GM12872 (cell line): ENCODE results near the gene REEP5.

Experiments
- TF ChIP-seq, protein P1 (sequence below): IDR thresholded peaks from 3 replicates; pipeline ENCODE4 v1.5.1; 2011; ENCODE audit warnings: low read depth, mild to moderate bottlenecking, low read length, moderate library complexity; ENCODE audit not compliant: insufficient read depth

REEP5 gene

DNA sequence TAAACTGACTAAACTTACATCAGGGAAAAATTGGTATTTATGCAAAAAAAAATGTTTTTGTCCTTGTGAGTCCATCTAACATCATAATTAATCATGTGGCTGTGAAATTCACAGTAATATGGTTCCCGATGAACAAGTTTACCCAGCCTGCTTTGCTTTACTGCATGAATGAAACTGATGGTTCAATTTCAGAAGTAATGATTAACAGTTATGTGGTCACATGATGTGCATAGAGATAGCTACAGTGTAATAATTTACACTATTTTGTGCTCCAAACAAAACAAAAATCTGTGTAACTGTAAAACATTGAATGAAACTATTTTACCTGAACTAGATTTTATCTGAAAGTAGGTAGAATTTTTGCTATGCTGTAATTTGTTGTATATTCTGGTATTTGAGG is 77.5 kb downstream of the REEP5 start:
- TF ChIP-seq, protein P1, sequence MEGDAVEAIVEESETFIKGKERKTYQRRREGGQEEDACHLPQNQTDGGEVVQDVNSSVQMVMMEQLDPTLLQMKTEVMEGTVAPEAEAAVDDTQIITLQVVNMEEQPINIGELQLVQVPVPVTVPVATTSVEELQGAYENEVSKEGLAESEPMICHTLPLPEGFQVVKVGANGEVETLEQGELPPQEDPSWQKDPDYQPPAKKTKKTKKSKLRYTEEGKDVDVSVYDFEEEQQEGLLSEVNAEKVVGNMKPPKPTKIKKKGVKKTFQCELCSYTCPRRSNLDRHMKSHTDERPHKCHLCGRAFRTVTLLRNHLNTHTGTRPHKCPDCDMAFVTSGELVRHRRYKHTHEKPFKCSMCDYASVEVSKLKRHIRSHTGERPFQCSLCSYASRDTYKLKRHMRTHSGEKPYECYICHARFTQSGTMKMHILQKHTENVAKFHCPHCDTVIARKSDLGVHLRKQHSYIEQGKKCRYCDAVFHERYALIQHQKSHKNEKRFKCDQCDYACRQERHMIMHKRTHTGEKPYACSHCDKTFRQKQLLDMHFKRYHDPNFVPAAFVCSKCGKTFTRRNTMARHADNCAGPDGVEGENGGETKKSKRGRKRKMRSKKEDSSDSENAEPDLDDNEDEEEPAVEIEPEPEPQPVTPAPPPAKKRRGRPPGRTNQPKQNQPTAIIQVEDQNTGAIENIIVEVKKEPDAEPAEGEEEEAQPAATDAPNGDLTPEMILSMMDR = no peak

DNA sequence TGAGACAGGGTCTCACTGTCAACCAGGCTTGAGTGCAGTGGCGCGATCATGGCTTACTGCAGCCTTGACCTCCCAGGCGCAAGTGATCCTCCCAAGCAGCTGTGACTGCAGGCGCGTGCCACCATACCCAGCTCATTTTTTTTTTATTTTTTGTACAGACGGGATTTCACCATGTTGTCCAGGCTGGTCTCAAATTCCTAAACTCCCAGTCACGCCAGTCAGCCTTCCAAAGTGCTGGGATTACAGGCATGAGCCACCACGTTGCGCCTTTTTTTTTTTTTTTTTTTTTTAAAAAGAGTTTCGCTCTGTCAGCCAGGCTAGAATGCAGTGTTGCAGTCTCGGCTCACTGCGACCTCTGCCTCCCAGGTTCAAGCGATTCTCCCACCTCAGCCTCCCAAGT is 88.1 kb downstream of the REEP5 start:
- TF ChIP-seq, protein P1 = no peak

DNA sequence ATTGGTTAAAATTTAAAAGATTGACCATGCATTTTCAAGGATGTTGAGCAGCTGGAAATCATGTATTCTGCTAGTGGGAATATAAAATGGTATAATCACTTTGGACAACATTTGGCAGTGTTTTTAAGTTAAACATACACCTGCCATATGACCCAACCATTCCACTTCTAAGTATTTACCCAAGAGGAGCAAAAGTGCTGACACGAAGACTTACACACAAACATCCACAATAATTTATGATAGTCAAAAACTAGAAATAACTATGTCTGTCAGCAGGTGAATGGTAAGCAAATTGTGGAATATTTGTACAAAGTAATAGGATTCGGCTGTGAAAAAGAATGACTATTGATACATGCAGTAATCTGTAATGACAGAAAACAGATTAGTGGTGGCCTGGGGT is 91.6 kb downstream of the REEP5 start:
- TF ChIP-seq, protein P1 = no peak
